Measurements from ENCODE around the gene ACSF2. TPM values are rescaled to one million over a fixed set of nuclear protein-coding genes. Genes with fewer than 3 reads are reported as not detected.

Gene ACSF2
- total and polyA plus RNA-seq, 2 of the 13 experiments (the other 11 are each of a cell fraction or from before 2014, with no cell fraction given) = 87.3 to 109 TPM

- TF ChIP-seq E2F5 (CRISPR knock-in tag; conservative IDR thresholded peaks at IDR 0.05) (no peak), ZBTB49 (CRISPR knock-in tag; IDR thresholded peaks at IDR 0.05; ENCODE audit: borderline replicate concordance) (no peak), ZNF629 (CRISPR knock-in tag; conservative IDR thresholded peaks at IDR 0.05) (no peak), IKZF1 (IDR thresholded peaks at IDR 0.05) (no peak), ZNF766 (CRISPR knock-in tag; IDR thresholded peaks at IDR 0.05; ENCODE audit: borderline replicate concordance) (no peak; the same call in 1 of the 2 replicates), PAX8 (CRISPR knock-in tag; IDR thresholded peaks at IDR 0.05; ENCODE audit: borderline replicate concordance) (no peak), SMYD3 (CRISPR knock-in tag; IDR thresholded peaks at IDR 0.05) (0 out of 2 replicates have a peak, but pooled peaks have one; percentile 54), HCFC1 (IDR thresholded peaks at IDR 0.05; ENCODE audit: low read depth, low read length) (no peak), FOXK2 (IDR thresholded peaks at IDR 0.05) (no peak; the same call in 1 of the 2 replicates), MED13 (CRISPR knock-in tag; IDR thresholded peaks at IDR 0.05) (no peak), RARG (CRISPR knock-in tag; IDR thresholded peaks at IDR 0.05; ENCODE audit: low read depth) (no peak), ZNF513 (CRISPR knock-in tag; conservative IDR thresholded peaks at IDR 0.05) (no peak), ZNF550 (CRISPR knock-in tag; IDR thresholded peaks at IDR 0.05; ENCODE audit: borderline replicate concordance) (no peak), HDAC2 (CRISPR knock-in tag; IDR thresholded peaks at IDR 0.05) (peak; percentile 34; the same call in 1 of the 2 replicates), NFYC (CRISPR knock-in tag; IDR thresholded peaks at IDR 0.05) (no peak), FOXO1 (CRISPR knock-in tag; IDR thresholded peaks at IDR 0.05) (no peak; the same call in 1 of the 2 replicates), CSRNP1 (CRISPR knock-in tag; IDR thresholded peaks at IDR 0.05) (no peak), GATAD2A (CRISPR knock-in tag; IDR thresholded peaks at IDR 0.05) (peak; percentile 90), CEBPZ (IDR thresholded peaks at IDR 0.05; ENCODE audit: low read length) (no peak)
Measured at GRCh38 chr17:50458701-50459676, 33.0 kb downstream of the ACSF2 start (continued).

Measured in HepG2 (cell line).